DOHH2 (cell line): ENCODE results near the gene SLC1A2.

ENCODE experiments used
- H3F3A ChIP-seq: fragments of 200-600 bp; sonication (generic), shearing (Covaris generic); 2 replicates; pipeline ENCODE4 v1.6.0; 2016; ENCODE audit warnings: antibody characterized with exemption, mild to moderate bottlenecking; ENCODE audit not compliant: control insufficient read depth, insufficient read depth
- H3K27ac ChIP-seq: fragments of 200-600 bp; sonication (generic); 2 replicates; pipeline ENCODE4 v1.5.1; 2014; ENCODE audit warnings: low read depth, mild to moderate bottlenecking, low read length, moderate library complexity
- H3K27me3 ChIP-seq: fragments of 200-600 bp; sonication (generic); 2 replicates; pipeline ENCODE4 v1.6.1; 2014; ENCODE audit warnings: mild to moderate bottlenecking, low read length, mixed read lengths; ENCODE audit not compliant: control insufficient read depth
- H3K36me3 ChIP-seq: fragments of 200-600 bp; sonication (generic); 2 replicates; pipeline ENCODE4 v1.6.1; 2014; ENCODE audit warnings: mild to moderate bottlenecking, low read length, moderate library complexity, mixed read lengths; ENCODE audit not compliant: control insufficient read depth
- H3K4me1 ChIP-seq: fragments of 200-600 bp; sonication (generic); 2 replicates; pipeline ENCODE4 v1.6.1; 2014; ENCODE audit warnings: mild to moderate bottlenecking, low read length, mixed read lengths; ENCODE audit not compliant: control insufficient read depth
- H3K4me2 ChIP-seq: fragments of 200-600 bp; sonication (generic); 2 replicates; pipeline ENCODE4 v1.6.0; 2014; ENCODE audit warnings: mild to moderate bottlenecking, low read length, moderate library complexity
- H3K4me3 ChIP-seq: fragments of 200-600 bp; sonication (generic); 2 replicates; pipeline ENCODE4 v1.5.1; 2014; ENCODE audit warnings: mild to moderate bottlenecking, low read length, mixed read lengths
- H3K79me2 ChIP-seq: fragments of 200-600 bp; sonication (generic); 2 replicates; pipeline ENCODE4 v1.6.1; 2014; ENCODE audit warnings: mild to moderate bottlenecking, low read length, mixed read lengths; ENCODE audit not compliant: control insufficient read depth
- H3K9me2 ChIP-seq: fragments of 200-600 bp; sonication (generic); replicated peaks from 2 replicates; pipeline ENCODE4 v1.6.1; 2014; ENCODE audit warnings: mild to moderate bottlenecking, low read length, mixed read lengths; ENCODE audit not compliant: control insufficient read depth
- H3K9me3 ChIP-seq: fragments of 200-600 bp; sonication (generic); 2 replicates; pipeline ENCODE4 v1.6.1; 2014; ENCODE audit warnings: antibody characterized with exemption, low read length, mixed read lengths; ENCODE audit not compliant: control insufficient read depth, insufficient read depth
- H4K20me1 ChIP-seq: fragments of 200-600 bp; sonication (generic); 2 replicates; pipeline ENCODE4 v1.6.0; 2014; ENCODE audit warnings: low read depth, mild to moderate bottlenecking, antibody characterized with exemption, low read length, moderate library complexity; ENCODE audit not compliant: control insufficient read depth, insufficient read depth
- CTCF ChIP-seq: fragments of 200-600 bp; sonication (generic); IDR thresholded peaks from one replicate; pipeline ENCODE4 v1.5.1; 2014; ENCODE audit warnings: antibody characterized with exemption, mild to moderate bottlenecking, low read depth, low read length; ENCODE audit not compliant: poor library complexity, severe bottlenecking
- EZH2phosphoT487 ChIP-seq: fragments of 200-600 bp; sonication (generic); IDR thresholded peaks from 2 replicates; pipeline ENCODE4 v1.6.1; 2017; ENCODE audit warnings: borderline replicate concordance, mild to moderate bottlenecking, antibody characterized with exemption, low read length, moderate library complexity, mixed read lengths

Gene SLC1A2

GRCh38 chr11:35355102-35355749 is 64.1 kb downstream of the SLC1A2 start:
- Histone ChIP-seq H3F3A (no peaks in the 10 kb centered on the region), H3K27ac (no peak overlapping the region), H3K27me3 (no peaks in the 10 kb centered on the region), H3K36me3 (no peaks in the 10 kb centered on the region), H3K4me3 (no peak overlapping the region), H3K9me3 (no peaks in the 10 kb centered on the region), H3K79me2 (no peaks in the 10 kb centered on the region), H3K4me1 (no peaks in the 10 kb centered on the region), H4K20me1 (no peaks in the 10 kb centered on the region), H3K4me2 (no peak overlapping the region), H3K9me2 (no peaks in the 10 kb centered on the region)
- TF ChIP-seq EZH2phosphoT487, result no peak
- TF ChIP-seq CTCF, result no peak

- H3K27me3 ChIP-seq, result no peaks in the 10 kb centered on the region
- H3F3A ChIP-seq, result no peaks in the 10 kb centered on the region
- H3K79me2 ChIP-seq, result no peaks in the 10 kb centered on the region
- H3K9me3 ChIP-seq, result no peaks in the 10 kb centered on the region
- no peaks in the 10 kb centered on the region for H4K20me1 ChIP-seq
- H3K4me3 ChIP-seq, result no peak overlapping the region
- TF ChIP-seq CTCF (no peak), EZH2phosphoT487 (no peak)
- H3K36me3 ChIP-seq, result no peaks in the 10 kb centered on the region
- no peak overlapping the region for H3K27ac ChIP-seq
- H3K4me2 ChIP-seq, result no peak overlapping the region
- no peaks in the 10 kb centered on the region for H3K4me1 ChIP-seq
- no peaks in the 10 kb centered on the region for H3K9me2 ChIP-seq
These were observed 64.7 kb downstream of the SLC1A2 start for GRCh38 chr11:35354644-35355043.

DNA sequence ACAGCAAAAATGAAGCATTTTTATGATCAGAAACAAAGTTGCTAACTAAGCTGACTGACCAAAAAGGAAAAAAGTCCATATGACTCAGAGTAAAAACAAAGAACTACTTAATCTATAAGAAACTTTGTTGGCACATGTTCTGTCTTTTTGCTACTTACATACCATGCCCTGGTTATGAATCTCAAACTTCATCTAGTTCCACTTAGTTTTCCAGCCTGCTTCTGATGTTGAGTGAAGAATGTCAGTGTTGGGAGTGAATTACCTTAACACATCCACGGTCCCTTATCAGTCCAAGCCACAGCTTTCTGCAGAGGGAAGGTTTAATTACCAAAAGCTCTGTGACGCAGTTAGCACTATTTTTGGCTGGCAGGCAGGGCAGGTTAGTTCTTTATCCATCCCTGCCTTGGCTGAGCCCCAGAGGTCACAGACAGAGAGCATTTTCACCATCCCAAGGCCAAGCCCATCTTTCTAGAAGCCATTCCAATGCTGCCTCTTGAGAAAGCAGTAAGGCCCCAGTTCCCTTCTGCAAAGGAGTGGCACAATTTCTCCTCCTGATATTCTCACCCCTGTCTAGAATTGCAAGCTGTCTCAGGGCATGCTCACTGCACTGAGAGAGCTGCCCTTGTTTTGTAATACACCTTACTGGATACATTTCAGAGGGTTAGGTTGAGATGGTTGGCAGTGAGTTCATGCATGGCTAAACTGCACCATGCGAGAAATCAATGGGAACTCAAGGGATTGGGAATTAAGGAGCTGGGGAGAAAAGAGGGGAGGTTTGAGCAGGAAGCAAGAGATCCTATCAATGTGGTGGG is 67.1 kb downstream of the SLC1A2 start:
- H3K27ac ChIP-seq, result no peak overlapping the region
- no peak overlapping the region for H3K4me2 ChIP-seq

More for the DNA sequence above, 67.1 kb downstream of the SLC1A2 start:
- H3K27me3 ChIP-seq, result no peaks in the 10 kb centered on the region
- H3K79me2 ChIP-seq, result no peaks in the 10 kb centered on the region
- H3K36me3 ChIP-seq, result no peaks in the 10 kb centered on the region
- TF ChIP-seq EZH2phosphoT487 (no peak), CTCF (no peak)
- H3F3A ChIP-seq, result no peaks in the 10 kb centered on the region
- H3K9me3 ChIP-seq, result no peaks in the 10 kb centered on the region
- H4K20me1 ChIP-seq, result no peaks in the 10 kb centered on the region
- no peak overlapping the region for H3K4me3 ChIP-seq
- H3K9me2 ChIP-seq, result no peaks in the 10 kb centered on the region
- H3K4me1 ChIP-seq, result no peaks in the 10 kb centered on the region
